Stimulated activated CD4-positive, alpha-beta T cell treated with anti-CD3 and anti-CD28 coated beads, Interleukin-4, amount 100 ng/mL, for 48 hours (primary cell): Measurements from ENCODE around the gene KCNQ4.

Experiments
- DNase-seq, 2 donors: peaks; one replicate each; pipeline ENCODE4 v3.0.0-alpha.2; 2020; ENCODE audit warnings: low read depth in 2 of 2

KCNQ4 gene

DNA sequence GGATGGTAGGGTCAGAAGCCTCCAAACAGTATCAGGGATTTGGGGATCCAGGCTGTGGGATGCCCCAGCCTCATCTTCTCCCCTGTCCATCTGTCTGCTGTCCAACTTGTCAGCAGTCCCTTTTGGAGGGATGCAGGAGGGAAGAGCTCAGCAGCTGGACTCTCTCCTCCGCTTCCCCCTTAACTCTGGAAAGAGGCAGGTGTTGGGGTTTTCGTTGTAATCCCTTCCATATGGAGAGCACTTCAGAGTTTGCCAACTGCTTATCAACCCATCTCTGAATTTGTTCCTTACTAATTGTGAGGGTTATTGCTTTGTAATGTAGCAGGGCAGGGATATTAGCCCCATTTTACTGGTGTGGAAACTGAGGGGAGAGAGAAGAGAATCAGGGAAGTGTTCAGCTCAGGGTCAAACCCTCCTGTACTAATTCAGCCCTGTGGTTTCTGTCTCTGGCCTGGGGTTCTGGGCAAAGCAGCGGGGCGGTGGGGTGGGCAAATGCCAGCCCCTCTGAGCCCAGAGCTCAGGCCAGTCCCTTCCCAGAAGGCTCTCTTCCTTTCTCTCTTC lies 75.3 kb downstream of the KCNQ4 start:
- no peak for DNase-seq

DNA sequence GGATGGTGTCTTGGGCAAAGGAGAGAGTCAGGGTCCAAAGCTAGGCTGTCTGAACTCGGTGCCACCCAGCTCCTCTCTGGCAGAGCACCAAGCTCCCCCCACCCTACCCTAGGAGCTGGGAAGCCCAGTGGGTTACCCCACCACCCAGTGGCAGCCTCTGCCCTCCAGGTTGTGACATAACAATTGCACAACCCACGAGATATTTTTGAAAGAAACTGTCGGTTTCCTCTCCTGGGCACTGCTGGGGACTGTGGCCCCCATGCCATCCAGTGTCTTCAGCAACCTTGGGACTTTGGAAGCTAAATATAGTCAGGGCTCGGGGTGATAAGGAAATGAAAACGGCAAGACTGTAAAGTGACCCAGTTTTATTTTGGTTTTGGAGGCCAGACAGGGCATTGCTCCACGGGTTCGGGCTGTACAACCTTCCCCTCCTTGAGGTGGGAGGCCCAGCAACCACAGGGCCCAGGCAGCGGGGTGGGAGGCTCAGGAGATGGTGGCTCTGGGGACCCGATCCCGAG lies 77.2 kb downstream of the KCNQ4 start:
- no peak for DNase-seq

DNA sequence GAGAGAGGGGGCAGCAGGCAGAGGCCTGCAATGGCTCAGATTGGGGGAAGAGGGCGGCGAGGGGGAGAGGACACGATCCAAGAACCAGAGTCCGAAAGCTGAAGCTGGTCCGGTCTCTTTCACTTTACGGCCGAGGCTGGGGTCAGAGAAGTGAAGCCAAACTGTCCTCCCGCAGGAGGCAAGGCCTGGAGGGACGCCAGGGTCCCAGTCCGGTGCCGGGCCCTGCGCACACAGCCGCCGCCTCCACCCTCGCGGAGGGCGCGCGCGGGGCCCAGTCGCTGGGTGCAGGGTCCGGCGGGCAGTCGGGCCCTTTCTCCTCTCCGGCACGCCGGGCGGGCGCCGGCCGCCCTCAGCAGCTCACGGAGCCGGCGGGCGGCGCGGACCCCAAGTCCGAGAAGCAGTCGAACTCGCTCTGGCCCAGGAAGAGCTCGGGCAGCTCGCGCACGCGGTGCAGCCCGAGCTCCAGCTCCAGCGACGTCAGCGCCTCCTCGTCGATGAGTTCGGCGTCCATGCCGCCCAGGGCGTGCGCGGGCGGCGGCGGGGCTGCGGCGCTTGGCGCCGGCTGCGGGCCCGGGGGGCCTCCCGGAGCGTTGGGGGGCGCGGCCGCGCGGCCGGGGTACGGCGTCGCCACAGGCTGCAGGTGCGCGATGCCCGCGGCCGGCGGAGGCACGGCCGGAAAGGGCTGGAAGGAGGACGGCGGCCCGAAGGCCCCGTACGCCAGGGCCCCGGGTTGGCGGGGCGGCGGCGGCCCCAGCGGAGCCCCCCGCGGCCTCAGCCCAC lies 77.8 kb downstream of the KCNQ4 start:
- peak; percentile 18 to 30 for DNase-seq

DNA sequence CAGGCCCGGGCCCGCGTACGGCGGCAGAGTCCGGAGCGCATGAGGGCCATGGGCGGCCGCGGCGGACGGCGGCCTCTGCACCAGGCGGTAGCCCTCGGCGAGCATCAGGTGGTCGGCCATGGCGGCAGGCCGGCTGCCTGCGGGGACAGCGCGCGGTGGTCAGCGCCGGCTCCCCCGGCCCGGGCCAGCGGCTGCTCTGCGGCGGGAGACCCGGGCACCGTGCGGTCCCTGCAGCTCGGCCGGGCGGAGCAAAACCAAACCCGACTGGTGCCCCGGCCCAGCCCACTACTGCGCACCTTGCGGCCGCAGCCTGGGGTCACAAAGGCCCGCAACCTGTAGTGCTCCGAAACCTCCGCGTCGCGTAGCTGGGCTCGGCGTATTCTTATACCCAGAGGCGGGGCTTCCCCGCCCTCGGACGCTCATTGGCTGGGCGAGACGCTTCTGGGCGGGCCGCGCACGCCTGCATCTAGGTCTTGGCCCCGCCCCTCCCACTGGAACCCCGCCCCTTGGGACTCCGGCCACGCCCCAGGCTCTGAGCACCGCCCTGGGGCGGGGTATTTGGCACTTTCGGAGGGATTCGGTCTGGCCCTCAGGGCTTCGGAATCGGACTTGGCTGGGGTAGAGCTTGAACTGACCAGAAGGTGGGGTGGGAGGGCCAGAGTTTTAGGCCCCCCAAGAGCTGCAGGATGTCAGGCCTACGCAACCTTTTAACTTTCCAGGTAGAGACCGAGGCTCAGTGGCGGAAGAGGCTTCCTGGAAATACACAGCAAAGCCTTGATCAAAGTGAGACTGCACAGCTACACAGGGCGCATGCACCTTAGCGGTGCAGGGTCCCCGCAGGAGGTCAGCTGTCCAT lies 78.6 kb downstream of the KCNQ4 start, which contains the start of gene CITED4:
CITED4 (minus strand) TSS at position 356 of the 856 bp plus-strand sequence; CDS start at position 120, 236 bp downstream.
- peak; percentile 92 to 93 for DNase-seq

DNA sequence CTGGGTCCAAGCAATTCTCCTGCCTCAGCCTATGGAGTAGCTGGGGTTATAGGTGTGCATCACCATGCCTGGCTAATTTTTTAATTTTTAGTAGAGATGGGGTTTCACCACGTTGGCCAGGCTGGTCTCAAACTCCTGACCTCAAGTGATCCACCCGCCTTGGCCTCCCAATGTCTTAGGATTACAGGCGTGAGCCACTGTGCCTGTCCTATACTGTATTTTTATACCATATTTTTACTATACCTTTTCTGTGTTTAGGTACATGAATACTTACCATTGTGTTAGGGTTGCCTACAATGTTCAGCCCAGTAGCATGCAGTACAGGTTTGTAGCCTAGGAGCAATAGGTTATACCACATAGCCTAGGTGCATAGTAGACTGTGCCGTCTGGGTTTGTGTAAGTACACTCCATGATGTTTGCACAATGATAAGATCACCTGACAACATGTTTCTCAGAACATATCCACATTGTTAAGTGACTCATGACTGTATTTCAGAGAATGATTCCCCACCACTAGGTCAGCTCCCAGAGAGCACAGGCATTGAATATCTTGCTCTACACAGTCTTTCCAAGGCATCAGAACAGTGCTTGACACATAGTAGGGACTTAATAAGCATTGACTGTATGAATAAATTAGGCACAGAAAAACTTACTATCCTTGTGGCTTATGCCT lies 84.6 kb downstream of the KCNQ4 start:
- no peak for DNase-seq

DNA sequence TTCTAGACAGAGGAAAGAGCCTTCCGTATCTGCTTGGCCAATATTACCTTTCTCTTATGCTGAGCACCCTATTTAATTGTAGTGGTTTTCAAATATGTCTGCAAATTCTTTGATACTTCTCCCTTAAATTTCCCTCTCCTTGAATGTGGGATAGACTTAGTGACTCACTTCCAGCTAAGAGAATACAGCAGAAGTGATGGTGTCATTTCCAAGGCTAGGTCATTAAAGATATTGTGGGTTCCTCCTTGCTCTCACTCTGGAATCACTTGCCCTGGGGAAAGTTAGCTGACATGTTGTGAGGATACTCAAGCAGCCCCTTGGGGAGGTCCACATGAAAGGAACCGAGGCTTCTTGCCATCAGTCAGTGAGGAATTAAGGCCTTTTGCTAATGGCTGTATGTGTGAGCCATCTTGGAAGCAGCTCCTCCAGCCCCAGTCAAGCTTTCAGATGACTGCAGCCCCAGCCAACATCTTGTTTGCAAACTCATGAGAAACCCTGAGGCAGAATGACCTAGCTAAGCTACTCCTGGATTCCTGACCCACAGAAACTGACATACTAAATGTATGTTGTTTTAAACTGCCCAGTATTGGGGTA lies 86.6 kb downstream of the KCNQ4 start:
- no peak for DNase-seq

DNA sequence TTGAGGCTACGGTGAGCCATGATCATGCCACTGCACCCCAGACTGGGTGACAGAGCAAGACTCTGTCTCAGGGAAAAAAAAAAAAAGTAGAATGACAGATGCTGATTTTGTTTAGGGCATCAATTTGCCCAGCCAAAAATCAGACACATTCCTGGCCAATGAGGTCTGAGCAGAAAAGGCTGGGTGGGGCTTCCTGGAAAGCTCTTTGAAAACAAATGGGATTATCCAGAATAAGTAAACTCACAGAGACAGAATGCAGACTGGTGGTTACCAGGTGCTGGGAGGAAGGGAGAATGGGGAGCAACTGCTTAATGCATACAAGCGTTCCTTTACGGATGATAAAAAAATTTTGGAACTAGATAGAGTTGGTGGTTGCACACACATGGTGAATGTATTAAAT lies 88.7 kb downstream of the KCNQ4 start:
- DNase-seq: no peak

DNA sequence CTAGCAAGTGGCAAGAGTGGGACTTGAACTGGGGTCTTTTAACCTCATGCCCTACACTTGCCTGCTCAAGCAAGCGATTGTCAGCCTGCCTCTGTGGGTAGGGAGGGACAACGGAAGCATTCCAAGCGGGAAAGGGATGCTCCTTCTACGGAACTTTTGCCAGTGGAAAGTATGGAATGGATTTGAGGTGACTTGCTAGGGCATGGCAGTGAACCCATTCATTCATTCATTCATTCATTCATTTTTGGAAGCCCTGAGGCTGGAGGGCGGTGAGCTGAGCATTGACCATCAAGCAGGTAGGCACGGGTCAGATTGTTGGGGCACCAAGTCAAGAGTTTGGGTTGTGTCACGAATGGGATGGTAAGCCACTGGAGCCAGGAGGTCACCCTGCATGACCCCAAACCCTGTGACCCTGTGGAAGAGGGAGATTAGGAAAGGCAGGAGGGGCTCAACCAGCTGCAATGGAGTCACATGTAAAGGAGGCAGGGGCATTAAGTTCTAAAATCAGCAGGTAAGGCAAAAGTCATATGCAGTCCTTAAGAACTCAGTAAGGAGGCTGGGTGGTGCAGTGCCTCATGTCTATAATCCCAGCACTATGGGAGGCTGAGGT lies 90.4 kb downstream of the KCNQ4 start:
- DNase-seq: no peak

DNA sequence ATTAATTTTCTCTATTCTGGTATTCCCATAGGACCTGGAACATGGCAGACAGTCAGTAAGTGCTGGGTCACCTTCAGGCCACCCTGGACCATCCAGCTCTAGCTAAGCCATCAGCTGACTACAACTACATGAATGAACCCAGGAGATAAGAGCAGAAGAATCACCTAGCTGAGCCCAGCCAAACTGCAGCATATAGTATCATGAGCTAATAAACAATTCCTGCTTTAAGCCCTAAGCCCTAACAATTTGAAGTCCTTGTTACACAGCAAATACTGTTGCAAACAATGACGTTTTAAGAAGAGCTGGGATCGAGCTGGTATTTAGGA lies 92.8 kb downstream of the KCNQ4 start:
- no peak for DNase-seq

DNA sequence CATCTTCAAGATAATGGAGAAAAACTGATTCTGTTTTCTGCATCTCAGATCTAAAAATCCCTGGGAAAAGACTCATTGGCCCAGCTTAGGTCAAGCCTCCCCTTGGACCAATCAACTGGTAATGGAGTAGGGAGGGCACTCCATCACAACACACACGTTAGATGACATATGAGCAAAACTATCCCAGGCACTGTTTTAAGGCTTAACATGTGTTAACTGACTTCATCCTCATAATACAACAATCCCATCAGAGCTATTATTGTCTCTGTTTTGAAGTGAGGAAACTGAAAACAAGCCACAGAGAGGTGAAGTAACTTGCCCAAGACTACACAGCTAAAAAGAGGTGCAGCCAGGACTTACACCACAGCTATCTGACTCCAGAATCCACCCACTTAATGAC lies 93.3 kb downstream of the KCNQ4 start:
- no peak for DNase-seq

DNA sequence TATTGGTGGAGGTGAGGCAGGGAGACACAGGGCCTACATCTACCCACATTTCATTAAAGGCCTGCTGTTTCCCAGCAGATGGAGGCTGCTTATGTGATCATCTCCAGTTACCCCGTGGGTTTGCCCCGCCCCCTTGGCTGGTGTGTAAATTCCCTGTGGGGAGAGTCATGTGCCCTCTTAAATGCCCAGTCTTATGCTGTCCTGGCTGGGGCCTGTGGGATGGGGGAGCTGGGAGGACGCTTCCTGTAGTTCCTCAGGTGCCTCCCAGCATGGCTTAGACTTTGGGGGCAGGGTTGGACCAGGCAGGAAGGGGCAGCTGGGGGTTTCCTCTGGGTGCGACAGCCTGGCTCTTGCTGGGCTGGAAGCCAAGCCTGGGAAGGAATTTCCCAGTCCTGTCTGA lies 94.1 kb downstream of the KCNQ4 start:
- no peak for DNase-seq

DNA sequence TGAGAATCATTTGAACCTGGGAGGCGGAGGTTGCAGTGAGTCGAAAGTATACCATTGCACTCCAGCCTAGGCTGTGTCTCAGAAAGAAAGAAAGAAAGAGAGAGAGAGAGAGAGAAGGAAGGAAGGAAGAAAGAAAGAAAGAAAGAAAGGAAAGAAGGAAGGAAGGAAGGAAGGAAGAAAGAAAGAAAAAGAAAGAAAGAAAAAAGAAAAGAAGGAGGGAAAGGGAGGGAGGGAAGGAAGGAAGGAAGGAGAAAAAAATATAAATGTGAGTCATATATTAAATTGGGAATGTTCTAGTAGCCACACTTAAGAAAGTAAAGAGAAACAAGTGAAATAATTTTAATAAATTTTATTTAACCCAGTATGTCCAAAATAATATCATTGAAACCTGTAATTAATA lies 95.3 kb downstream of the KCNQ4 start:
- no peak for DNase-seq

DNA sequence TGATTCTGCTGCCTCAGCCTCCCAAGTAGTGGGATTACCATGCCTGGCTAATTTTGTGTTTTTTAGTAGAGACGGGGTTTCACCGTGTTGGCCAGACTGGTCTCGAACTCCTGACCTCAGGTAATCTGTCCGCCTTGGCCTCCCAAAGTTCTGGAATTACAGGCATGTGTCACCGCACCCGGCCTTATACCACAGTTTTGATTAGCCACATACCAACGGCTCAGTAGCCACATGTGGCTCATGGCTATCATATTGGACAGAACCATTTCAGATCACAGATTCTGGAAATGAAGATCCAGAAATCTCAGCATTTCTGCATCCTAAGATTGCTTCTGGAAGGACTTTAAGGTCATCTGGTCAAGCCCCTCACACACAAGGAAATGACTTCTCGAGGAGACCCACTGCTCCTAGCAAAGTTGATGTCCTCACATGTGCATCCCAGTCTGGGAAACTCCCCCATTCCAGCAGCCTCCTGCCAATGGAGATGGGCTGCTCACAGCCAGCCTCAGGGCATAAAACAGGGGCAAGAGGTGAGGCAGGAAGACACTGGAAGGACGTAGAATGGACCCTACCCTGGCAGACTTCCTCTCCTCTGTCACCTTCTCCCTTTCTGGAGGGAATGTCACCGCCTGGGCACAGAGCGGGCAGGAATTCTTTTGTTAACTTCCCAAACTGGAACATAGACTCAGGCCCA lies 96.0 kb downstream of the KCNQ4 start:
- no peak for DNase-seq

DNA sequence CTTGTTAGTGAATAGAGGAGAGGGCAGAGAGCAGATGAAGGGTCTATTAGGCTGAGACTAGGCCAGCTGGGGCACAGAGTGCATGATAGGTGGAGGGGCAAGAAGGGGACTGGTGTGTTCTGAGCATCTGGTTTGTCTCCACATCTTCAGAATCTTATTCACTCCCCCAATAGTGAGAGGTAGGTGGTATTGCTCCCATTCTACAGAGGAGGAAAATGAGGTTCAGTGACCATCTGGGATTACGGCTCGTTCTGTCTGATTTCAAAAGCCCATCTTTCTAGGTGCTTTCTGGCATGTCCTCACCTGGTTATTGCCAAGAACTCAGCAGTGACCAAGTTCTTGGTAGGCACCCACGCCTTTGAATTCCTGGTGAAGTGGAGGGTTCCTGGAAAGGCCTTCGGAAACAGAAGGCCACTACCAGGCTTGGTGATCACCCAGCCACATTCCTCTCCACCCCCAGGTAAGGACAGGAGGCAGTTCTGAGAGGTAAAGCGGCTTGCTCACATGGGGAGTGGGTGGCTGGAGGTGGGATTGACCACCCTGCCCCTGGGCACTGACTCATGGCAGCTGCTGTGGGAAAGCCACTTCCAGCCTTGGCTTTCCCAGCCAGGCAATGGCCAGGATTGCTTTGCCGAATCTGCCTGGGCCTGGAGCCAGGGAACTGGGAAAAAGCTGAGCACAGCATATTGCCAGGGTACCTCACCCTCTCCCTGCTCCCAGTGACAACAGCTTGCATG lies 97.4 kb downstream of the KCNQ4 start:
- no peak for DNase-seq

DNA sequence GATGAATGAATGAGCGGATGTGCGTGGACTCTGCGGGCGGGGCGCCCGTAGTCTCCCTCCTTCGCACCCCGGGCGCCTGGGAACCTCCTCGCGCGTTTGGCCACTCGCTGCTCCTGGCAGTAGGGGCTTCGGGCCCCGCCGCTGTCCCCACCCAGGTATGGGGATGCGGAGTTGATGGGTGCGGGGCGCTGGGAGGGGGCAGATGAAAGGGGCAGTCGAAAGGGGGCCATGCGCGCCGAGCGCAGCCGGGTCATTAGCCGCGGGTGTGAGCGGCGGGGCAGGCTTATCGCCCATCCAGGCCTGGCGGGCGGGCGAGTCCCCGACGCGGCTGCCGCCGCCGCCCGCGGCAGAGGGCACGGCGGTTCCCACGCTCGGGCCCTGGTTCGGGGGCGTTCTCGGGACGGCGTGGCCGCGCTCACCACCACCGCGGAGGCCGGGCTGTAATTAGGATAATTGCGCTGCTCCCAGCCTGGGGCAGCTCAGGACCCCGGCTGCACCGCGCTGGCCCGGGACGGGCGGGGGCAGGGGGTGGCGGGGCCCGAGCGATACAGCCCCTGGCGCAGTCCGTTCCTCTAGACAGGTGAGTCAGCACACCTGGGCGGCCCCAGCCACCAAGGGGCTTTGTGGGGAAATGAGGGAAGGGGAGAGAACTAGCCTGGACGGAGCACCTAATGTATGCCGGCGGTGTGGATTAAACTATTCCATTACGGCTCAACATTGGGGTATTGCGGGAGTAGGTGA lies 100.6 kb downstream of the KCNQ4 start:
- no peak for DNase-seq

DNA sequence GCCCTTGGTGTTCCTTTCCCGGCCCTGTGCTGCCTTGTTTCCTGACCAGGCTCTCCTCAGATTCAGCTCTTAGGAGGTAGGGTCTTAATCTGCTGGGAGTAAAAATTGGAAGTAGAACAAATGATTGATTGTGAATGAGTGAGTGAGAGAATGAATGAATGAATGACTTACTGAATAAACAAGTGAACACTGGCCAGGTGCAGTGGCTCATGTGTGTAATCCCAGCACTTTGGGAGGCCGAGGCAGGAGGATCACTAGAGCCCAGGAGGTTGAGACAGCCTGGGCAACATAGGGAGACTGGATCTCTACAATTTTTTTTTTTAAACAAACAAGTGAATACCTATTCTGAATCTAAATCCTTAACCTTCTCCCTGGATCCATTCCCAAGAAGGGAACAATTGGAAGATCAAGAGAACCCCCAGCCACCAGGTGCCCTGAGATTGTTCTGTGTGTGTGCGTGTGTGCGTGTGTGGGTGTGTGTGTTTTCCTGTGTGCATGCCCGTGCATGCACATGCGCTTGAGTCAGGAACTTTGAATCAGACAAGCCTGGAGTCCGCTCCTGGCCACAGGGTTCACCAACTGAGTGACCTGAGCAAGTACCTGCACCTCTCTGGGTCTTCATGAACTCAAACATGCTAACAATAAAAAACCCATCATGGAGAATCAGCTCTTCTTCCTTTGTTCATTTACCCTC lies 102.9 kb downstream of the KCNQ4 start:
- no peak for DNase-seq

DNA sequence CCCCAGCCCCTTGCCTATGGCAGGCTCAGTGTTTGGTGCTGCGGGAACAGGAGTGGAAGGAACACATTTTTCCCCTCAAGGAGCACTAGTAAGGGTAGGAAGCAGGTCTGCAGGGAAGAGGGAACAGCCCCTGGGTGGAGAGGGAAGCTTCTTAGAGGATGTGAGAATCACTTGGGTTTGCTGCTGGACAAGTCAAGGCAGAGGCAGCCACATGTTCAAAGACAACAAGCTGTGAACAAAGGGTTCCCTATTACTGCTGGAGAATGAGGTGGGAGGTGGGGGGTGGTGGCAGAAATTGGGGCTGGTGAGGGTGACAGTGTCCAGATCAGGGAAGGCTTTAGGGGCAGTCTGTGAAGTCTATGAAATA lies 103.4 kb downstream of the KCNQ4 start:
- no peak for DNase-seq

DNA sequence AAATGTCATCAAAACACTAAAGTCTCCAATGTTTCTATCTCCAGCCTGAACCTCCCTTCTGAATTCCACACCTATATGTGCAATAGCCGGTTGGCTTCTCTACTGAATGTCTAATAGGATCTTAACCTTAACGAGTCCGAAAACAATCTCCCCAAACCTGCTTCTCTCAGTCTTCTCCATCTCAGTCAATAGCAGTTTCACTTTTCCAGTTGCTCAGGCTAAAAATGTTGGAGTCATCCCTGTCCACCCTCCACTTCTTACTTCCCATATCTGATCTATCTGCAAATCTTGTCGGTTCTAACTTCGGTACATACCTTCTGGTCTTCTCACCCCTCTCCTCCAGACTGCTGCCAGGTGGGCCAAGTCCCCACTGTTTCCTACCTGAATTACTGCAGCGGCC lies 104.1 kb downstream of the KCNQ4 start:
- DNase-seq: no peak
